ENCODE data around the gene PTK7. TPM values are rescaled to one million over a fixed set of nuclear protein-coding genes. Genes with fewer than 3 reads are reported as not detected.

The PTK7 gene
- total RNA-seq, 1 experiment from 2014 or later: 66.0 TPM

DNA sequence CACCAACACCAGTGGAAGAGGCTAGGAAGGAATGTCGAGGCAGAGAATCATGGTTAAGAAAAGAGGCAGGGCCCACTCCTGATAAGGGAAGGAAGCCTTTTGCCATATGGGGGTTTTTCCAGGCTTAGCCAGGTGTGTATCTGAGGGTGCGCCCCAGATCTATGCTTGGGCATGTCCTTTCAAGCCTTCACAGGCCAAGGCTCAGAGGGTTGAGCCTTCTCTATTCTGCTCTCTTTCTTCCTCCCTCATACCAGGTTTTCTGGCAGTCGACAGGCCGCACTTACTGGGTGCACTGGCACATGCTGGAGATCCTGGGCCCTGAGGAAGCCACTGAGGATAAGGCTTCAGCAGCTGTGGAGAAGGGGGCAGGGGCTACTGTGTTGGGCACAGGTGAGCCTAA lies 110.6 kb downstream of the PTK7 start:
- peaks cover 33% of the 10 kb centered on the region for H3K36me3 Mint-ChIP-seq (ENCODE audit: insufficient read depth, unreplicated experiment)
- no peak for DNase-seq
- no peak overlapping the region for H3K4me3 Mint-ChIP-seq (ENCODE audit: low read depth, unreplicated experiment)
- H3K27ac Mint-ChIP-seq (ENCODE audit: unreplicated experiment): no peak overlapping the region
- no peaks in the 10 kb centered on the region for H3K9me3 Mint-ChIP-seq (ENCODE audit: low read depth, unreplicated experiment)
- H3K4me1 Mint-ChIP-seq (ENCODE audit: low read depth, unreplicated experiment): peaks cover 31% of the 10 kb centered on the region
- TF ChIP-seq, protein P1, sequence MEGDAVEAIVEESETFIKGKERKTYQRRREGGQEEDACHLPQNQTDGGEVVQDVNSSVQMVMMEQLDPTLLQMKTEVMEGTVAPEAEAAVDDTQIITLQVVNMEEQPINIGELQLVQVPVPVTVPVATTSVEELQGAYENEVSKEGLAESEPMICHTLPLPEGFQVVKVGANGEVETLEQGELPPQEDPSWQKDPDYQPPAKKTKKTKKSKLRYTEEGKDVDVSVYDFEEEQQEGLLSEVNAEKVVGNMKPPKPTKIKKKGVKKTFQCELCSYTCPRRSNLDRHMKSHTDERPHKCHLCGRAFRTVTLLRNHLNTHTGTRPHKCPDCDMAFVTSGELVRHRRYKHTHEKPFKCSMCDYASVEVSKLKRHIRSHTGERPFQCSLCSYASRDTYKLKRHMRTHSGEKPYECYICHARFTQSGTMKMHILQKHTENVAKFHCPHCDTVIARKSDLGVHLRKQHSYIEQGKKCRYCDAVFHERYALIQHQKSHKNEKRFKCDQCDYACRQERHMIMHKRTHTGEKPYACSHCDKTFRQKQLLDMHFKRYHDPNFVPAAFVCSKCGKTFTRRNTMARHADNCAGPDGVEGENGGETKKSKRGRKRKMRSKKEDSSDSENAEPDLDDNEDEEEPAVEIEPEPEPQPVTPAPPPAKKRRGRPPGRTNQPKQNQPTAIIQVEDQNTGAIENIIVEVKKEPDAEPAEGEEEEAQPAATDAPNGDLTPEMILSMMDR (IDR thresholded peaks at IDR 0.05; ENCODE audit: unreplicated experiment): no peak
- intact Hi-C loops (cut with micrococcal nuclease; ENCODE audit: unreplicated experiment): no loop called here
- CTCF ChIA-PET: no interaction called here
- no TSS peak for BruUV-seq (replicated peaks)
- no peaks in the 10 kb centered on the region for H3K27me3 Mint-ChIP-seq (ENCODE audit: unreplicated experiment)

DNA sequence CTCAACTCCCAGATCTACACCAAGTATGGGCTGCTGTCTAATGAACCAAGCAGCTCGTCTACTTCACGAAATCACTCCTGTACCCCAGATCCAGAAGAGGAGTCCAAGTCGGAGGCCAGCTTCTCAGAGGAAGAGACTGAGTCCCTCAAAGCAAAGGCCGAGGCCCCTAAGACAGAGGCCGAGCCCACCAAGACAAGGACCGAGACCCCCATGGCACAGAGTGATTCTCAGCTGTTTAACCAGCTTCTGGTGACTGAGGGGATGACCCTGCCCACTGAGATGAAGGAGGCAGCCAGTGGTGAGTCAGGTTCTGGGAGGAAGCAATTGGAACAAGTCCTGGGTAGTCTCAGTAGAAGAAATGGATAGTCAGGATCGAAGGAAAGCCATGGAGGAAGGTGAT lies 111.7 kb downstream of the PTK7 start:
- Mint-ChIP-seq H3K36me3 (ENCODE audit: insufficient read depth, unreplicated experiment) (peaks cover 26% of the 10 kb centered on the region), H3K4me3 (ENCODE audit: low read depth, unreplicated experiment) (no peak overlapping the region), H3K27ac (ENCODE audit: unreplicated experiment) (no peak overlapping the region), H3K9me3 (ENCODE audit: low read depth, unreplicated experiment) (no peaks in the 10 kb centered on the region), H3K4me1 (ENCODE audit: low read depth, unreplicated experiment) (peaks cover 24% of the 10 kb centered on the region), H3K27me3 (ENCODE audit: unreplicated experiment) (no peaks in the 10 kb centered on the region)
- no TSS peak for BruUV-seq (replicated peaks)
- CTCF ChIA-PET: no interaction called here
- DNase-seq: no peak
- intact Hi-C loops (cut with micrococcal nuclease; ENCODE audit: unreplicated experiment): no loop called here
- TF ChIP-seq, protein P1 (IDR thresholded peaks at IDR 0.05; ENCODE audit: unreplicated experiment): no peak

GRCh38 chr6:43188426-43188825 lies 112.3 kb downstream of the PTK7 start:
- DNase-seq: no peak
- no peak overlapping the region for H3K27ac Mint-ChIP-seq (ENCODE audit: unreplicated experiment)
- H3K27me3 Mint-ChIP-seq (ENCODE audit: unreplicated experiment): no peaks in the 10 kb centered on the region
- intact Hi-C loops (cut with micrococcal nuclease; ENCODE audit: unreplicated experiment): no loop called here
- CTCF ChIA-PET: no interaction called here
- H3K36me3 Mint-ChIP-seq (ENCODE audit: insufficient read depth, unreplicated experiment): peaks cover 28% of the 10 kb centered on the region
- TF ChIP-seq, protein P1 (IDR thresholded peaks at IDR 0.05; ENCODE audit: unreplicated experiment): no peak
- no peaks in the 10 kb centered on the region for H3K9me3 Mint-ChIP-seq (ENCODE audit: low read depth, unreplicated experiment)
- no TSS peak for BruUV-seq (replicated peaks)
- H3K4me1 Mint-ChIP-seq (ENCODE audit: low read depth, unreplicated experiment): peaks cover 18% of the 10 kb centered on the region
- H3K4me3 Mint-ChIP-seq (ENCODE audit: low read depth, unreplicated experiment): no peak overlapping the region

DNA sequence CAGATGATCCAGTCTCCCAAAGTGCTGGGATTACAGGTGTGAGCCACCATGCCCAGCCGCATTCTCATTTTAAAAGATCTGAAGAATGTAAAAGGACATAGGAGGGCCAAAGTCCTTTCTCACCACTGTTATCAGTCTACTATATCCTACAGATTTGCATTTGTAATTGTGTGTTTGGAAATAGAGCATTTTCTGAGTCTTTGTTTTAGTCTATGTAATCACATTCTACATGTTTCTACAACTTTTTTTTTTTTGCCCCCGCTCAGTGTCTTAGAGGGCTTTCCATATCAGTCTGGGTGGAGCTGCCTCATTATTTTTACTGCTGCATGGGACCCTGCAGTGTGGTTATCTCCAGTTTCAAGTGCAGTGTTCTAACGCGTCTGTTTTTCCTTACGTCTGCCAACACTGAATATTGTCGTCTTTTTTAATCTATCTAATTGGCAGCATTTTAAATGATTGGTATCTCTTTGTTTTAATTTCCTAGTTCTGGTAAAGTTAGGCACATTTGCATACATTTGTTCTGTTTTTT lies 113.7 kb downstream of the PTK7 start:
- no peak overlapping the region for H3K27ac Mint-ChIP-seq (ENCODE audit: unreplicated experiment)

More for the DNA sequence above, 113.7 kb downstream of the PTK7 start:
- TF ChIP-seq, protein P1 (IDR thresholded peaks at IDR 0.05; ENCODE audit: unreplicated experiment): no peak
- Mint-ChIP-seq H3K36me3 (ENCODE audit: insufficient read depth, unreplicated experiment) (peaks cover 22% of the 10 kb centered on the region), H3K4me3 (ENCODE audit: low read depth, unreplicated experiment) (no peak overlapping the region), H3K9me3 (ENCODE audit: low read depth, unreplicated experiment) (no peaks in the 10 kb centered on the region), H3K4me1 (ENCODE audit: low read depth, unreplicated experiment) (peaks cover 3% of the 10 kb centered on the region), H3K27me3 (ENCODE audit: unreplicated experiment) (no peaks in the 10 kb centered on the region)
- no peak for DNase-seq
- intact Hi-C loops (cut with micrococcal nuclease; ENCODE audit: unreplicated experiment): no loop called here
- BruUV-seq (replicated peaks): no TSS peak
- CTCF ChIA-PET: no interaction called here

Data from Calu3 (cell line).